Umbilical cord (tissue), 2 donors: ENCODE measurements around the gene SH3RF1. TPM values are rescaled to one million over a fixed set of nuclear protein-coding genes. Genes with fewer than 3 reads are reported as not detected.
A peak's percentile ranks its signal among the peaks of the same experiment; 100 is the strongest.
"Not testable (repeated sequence)": the region's sequence is repeated elsewhere in the genome, so short reads cannot be mapped to it uniquely, and the experiment has no call there.

Experiments used
- DNase-seq: peaks from one replicate; pipeline ENCODE4 v3.0.0-alpha.2; 2015; ENCODE audit warnings: low spot score
- total RNA-seq: library from RNA; depleted of rRNA; stranded (reverse); fragments of >200 nt; gene quantifications from one replicate; pipeline ENCODE4 v1.2.3, GENCODE V29; 2014; ENCODE audit warnings: low replicate concordance; ENCODE audit not compliant: insufficient read depth

Gene SH3RF1
- total RNA-seq, 1 donor from 2014 or later, result 11.6 TPM

- DNase-seq, result not testable (repeated sequence)
Measured at GRCh38 chr4:169277838-169278237, 7.1 kb upstream of the SH3RF1 start.

DNA sequence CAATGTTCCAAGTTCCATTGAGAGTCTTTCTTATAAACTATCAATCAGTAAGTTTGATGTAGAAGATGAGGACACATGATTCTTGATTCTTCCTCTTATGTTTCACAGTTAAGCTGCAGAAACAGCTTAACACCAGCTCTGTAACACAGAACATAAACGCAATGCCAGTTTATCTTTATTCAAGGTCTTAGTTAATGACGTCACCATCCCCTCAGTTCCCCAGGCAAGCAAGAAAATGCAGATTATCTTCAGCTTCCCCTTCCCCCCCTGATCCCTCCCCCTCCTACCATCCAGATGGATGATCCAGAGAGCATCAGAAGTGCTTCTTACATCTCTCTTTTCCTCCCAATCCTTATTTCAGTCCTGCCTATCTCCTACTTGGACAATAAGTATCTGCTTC is 4.4 kb upstream of the SH3RF1 start:
- peak; percentile 72 for DNase-seq

- DNase-seq, result peak; percentile 77
Measured at GRCh38 chr4:169274033-169274432, 3.3 kb upstream of the SH3RF1 start.

GRCh38 chr4:169272265-169272886 is 1.6 kb upstream of the SH3RF1 start:
- DNase-seq, result peak; percentile 66

DNA sequence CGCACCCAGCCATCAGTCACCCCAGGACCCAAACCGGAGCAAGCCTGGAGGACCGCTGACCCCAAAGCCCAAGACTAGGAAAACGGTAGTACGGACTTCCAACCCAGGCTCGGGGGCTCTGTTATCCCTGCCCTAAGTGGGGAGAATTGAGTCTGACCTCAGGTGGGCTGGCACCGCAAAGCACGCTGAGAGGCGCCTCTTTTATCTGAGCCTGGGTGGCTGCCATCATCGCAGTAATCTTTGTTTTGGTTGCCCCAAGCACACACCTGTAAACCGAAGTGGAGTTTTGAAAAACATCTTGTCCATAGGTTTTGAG is 894 bp upstream of the SH3RF1 start:
- DNase-seq, result no peak

DNA sequence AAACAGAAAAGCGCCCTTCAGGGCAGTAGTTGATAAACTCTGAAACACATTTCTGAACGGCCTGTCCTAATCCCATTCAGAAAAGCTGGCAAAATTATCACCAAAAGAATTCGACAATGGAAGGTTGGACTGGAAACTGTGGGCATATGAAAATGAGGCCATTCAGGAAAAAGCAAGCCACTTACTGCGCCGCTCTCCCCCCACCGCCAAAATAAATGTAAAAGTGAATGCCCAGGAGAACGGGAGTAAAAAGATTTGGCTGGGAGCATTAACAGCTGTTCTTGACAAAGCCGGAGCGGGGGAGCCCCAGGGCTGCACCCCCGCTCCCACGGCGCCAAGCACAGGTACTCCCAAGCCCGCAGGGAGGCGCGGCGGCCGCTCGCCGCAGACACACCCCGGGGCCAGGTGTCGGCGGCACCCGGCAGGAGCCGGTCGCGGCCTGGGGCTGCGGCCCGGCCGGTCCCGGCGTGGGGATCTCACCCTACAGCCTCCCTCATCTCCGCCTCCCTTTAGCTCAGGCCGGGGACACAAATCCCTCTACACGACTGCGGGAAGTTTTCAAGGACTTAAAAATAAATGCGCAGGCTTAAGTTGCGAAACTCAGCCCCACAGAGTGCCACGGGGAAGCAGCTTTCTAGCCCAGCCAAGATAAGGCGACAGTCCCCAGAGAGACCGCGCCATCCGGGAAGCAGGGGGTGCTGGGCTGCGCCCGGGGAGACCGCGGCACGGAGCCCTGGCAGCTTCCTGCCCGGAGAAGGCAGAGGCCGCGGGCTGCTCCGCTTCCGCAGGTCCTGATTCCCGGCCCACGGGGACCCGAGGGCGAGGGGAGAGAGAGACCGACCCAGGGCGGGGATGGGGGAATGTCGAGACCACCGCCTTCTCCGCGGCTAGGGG is 593 bp downstream of the SH3RF1 start:
- DNase-seq, result peak; percentile 67

DNA sequence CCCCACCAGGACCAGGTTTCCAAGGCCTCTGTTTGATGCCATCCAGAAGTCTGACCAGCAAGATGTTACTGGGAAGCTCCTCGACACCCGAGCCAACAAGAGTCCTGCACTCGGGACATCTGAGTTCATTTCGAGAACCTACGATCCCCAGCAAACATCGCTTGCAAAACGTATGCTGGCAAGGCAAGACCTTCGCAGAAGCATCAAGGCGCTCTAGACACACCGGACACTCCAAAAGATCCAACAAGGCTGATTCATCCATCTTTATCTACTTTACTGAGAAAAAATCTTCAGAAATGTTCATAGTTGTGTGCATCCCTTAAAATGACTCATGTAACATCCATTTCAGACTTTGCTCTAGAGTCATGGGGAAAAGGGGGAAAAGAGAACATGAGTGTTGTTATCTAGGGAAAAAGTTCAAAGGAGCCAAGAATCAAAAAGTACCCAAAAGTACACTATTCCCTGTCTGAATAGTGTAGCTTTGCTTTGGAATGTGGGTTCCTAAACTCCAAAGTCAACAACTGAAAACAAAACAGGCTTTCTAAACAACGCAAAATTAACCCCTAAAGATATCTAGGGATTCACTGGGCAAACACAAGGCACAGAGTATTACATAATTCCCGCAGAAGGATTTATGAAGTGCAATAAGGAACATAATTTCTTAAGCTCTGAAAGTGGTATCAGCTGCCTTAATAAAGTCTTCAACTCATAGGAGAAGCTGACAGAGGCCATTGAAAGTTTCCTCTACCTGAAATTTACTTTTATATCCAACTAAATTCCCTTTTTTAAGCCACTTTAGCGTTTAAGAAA is 1.6 kb downstream of the SH3RF1 start:
- DNase-seq, result peak; percentile 74

- no peak for DNase-seq
Measured at GRCh38 chr4:169267070-169267469, 3.7 kb downstream of the SH3RF1 start.

DNA sequence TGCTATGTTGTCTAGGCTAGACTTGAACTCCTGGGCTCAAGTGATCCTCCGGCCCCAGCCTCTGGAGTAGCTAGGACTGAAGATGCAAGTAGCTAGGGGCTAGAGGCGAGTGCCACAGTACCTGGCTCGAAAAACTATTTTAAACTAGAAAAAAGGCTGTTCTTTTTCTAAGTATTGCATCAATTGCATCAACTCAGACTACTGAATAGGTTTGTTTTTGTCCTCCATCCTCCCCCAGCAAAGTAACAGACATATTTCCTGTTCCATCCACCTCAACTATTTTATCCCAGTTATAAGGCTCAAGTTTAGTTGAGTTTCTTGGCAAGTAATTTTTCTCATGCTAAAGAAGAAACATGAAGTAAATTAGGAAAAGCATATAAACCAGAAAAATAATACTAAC is 4.1 kb downstream of the SH3RF1 start:
- no peak for DNase-seq

DNA sequence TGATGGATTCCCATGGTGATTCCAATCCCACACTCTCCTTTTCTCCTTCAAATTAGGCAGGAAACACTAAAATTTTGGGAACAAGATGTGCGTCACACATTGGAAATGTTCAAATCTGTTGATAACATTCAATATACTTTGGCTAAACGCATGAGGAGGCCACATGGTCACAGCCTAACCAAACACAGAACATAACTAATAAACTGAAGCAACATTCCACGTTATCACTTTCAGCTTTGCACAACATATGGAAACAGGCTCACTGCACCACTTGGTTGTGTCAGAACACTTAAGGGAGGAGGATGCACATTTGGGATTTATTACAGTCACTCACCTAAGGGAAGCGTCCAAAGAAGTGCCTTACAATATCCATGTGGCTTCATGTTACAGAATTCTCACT is 4.7 kb downstream of the SH3RF1 start:
- no peak for DNase-seq

- DNase-seq, result no peak
Measured at GRCh38 chr4:169263791-169264392, 6.9 kb downstream of the SH3RF1 start.

DNA sequence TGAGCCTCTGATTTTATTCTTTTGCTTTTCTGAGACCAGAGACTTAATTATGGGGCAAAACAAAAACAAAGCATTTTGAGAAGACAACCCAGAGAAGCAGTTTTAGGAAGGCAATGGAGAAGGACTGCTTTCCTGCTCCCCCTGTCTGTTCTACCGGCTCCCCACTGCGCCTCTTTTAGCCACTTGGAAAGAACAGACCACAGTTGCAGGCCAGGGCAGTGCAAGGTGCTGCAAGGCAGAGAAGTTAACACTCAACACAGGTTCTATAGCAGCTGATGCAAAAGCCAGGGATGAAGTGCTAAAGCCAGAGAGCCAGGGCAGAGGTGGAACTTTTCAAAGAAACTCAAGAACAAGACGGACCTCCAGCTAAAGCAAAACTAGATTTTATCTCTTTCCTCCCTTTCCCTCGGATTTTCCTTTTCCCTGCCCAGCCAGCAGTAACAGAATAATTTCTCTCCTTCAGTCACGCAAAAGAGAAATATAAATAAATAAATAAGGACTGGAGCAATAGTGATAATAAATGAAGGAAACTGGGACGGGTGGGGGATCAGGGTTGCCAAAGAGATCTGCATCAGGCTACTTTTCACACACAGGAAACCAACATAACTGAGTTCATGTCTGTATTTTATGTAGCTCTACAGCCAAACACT is 10.4 kb downstream of the SH3RF1 start:
- DNase-seq, result no peak

DNA sequence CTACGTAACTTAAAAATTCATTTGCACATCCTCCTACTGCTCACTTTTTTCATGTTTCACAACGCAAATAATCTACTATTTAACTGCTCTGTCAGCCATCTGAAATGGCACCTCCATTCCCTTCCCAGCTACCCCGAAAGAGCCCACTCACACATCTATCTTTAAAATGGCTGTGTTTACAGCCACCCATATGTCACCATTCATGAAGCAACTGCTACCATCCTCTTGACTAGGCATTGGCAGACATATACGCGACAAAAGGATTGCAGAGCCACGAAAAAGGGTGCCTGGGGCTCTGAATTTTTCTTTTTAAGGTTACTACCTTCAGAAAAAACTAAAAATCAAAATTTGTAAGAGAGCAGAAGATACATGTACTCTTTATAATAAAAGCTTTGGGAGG is 11.5 kb downstream of the SH3RF1 start:
- DNase-seq, result no peak

GRCh38 chr4:169258141-169258540 is 12.6 kb downstream of the SH3RF1 start:
- DNase-seq, result no peak

GRCh38 chr4:169256856-169257761 is 13.6 kb downstream of the SH3RF1 start:
- no peak for DNase-seq

- no peak for DNase-seq
Measured at GRCh38 chr4:169256101-169256612, 14.6 kb downstream of the SH3RF1 start.

DNA sequence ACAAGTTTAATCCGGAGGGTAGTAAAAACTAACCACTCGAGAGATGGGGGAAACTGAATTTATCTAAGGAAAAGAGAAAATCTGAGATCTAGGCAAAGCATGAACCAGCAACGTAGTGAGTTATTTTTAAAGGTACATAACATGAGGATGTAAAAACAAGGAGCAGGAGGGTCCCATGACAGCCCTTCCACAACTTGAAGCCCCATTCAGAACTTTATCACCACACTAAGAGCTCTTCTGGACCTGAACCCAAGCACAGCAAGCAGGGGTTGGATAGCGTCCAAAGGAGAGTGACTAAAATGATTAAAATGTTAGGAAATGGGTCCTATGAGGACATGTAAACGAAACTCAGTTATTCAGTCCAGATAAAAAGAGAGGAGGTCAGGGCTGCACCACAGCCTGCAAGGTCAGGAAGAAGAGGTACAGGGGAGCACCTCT is 16.2 kb downstream of the SH3RF1 start:
- peak; percentile 54 for DNase-seq

DNA sequence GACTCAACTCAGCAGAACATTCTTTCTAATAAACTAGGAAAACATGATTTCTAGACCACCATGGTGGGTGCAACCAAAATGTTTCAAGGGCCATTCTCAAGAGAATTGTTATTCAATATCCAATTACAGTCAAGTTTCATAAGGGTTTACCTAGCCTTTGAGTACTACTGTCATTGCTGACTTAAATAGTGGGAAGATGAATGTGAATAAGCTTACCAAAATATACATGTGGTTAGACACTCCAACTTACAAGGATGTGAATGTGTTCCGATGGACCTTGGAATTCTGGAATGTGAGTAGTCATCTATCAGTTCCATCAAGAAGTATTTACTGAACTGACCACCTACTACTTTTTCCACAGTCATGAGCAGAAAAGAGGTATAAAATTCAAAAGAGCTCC is 16.9 kb downstream of the SH3RF1 start:
- no peak for DNase-seq

GRCh38 chr4:169253113-169253671 is 17.6 kb downstream of the SH3RF1 start:
- no peak for DNase-seq
